Measurements from ENCODE around the gene HBA2. TPM values are rescaled to one million over a fixed set of nuclear protein-coding genes. Genes with fewer than 3 reads are reported as not detected.
"Not testable (repeated sequence)": the region's sequence is repeated elsewhere in the genome, so short reads cannot be mapped to it uniquely, and the experiment has no call there.

The HBA2 gene
- total RNA-seq, 1 experiment from 2014 or later, result not detected

- H2BK120ac ChIP-seq (ENCODE audit: low read depth, low read length, poor library complexity, severe bottlenecking); H4K91ac ChIP-seq (ENCODE audit: insufficient read length, low read depth, low read length); H3K4me1 Mint-ChIP-seq; H2BK5ac ChIP-seq (ENCODE audit: insufficient read length, low read length); H3T11ph ChIP-seq (ENCODE audit: low read length); H4K8ac ChIP-seq (replicated peaks; ENCODE audit: insufficient read length, low read depth, low read length); H3K23me2 ChIP-seq (ENCODE audit: insufficient read length, low read depth, low read length, poor library complexity, severe bottlenecking); H2AFZ ChIP-seq (ENCODE audit: low read length); H3K79me1 ChIP-seq (ENCODE audit: insufficient read depth, low read depth, low read length, poor library complexity, severe bottlenecking); H4K20me1 ChIP-seq (ENCODE audit: control insufficient read depth, insufficient read depth, insufficient read length); H3K56ac ChIP-seq (ENCODE audit: insufficient read length, low read depth, low read length); H3K4ac ChIP-seq (ENCODE audit: low read depth, low read length); H3K27ac ChIP-seq (ENCODE audit: insufficient read length, low read depth, low read length); H2AK5ac ChIP-seq (ENCODE audit: insufficient read length, low read length); H3K9ac ChIP-seq (ENCODE audit: extremely low read depth, insufficient read length, low read length); DNase-seq; H2BK15ac ChIP-seq (ENCODE audit: low read depth, low read length); H3K4me3 Mint-ChIP-seq; H3K79me2 ChIP-seq (ENCODE audit: insufficient read depth, low read length); H3K4me2 ChIP-seq (ENCODE audit: insufficient read depth, insufficient read length, low read length); H4K5ac ChIP-seq (ENCODE audit: insufficient read length, low read depth, low read length); H2BK12ac ChIP-seq (ENCODE audit: insufficient read length, low read depth, low read length); H3K27ac Mint-ChIP-seq; H3K23ac ChIP-seq (ENCODE audit: insufficient read length, low read depth, low read length); H2BK20ac ChIP-seq (ENCODE audit: low read depth, low read length, poor library complexity, severe bottlenecking); H3K14ac ChIP-seq (ENCODE audit: insufficient read depth, low read length); H3K27me3 ChIP-seq (ENCODE audit: insufficient read depth, low read length); H3K9me3 ChIP-seq (ENCODE audit: control insufficient read depth, low read depth, low read length); H3K9me3 Mint-ChIP-seq; H3K4me1 ChIP-seq (ENCODE audit: insufficient read depth, low read length); H3K18ac ChIP-seq (ENCODE audit: insufficient read length, low read depth, low read length); H3K27me3 Mint-ChIP-seq (ENCODE audit: low read depth): not testable (repeated sequence)
- no CpG with 5 or more reads among the region's 4 CpGs for WGBS (ENCODE audit: extremely low coverage, insufficient read length, low lambda C conversion rate)
- peaks cover 52 to 97% (median 82%) of the 10 kb centered on the region in 3 experiments; a peak in 6 of 7 replicates for H3K36me3 Mint-ChIP-seq (ENCODE audit: insufficient read depth in 1 of 3, low read depth in 3 of 3)
These were observed 36.7 kb downstream of the HBA2 start for GRCh38 chr16:209359-209758.

- H4K91ac ChIP-seq (ENCODE audit: insufficient read length, low read depth, low read length); H3K4me1 Mint-ChIP-seq; H3K27me3 ChIP-seq (ENCODE audit: insufficient read depth, low read length); H3K4me1 ChIP-seq (ENCODE audit: insufficient read depth, low read length); H3K4ac ChIP-seq (ENCODE audit: low read depth, low read length); H4K8ac ChIP-seq (replicated peaks; ENCODE audit: insufficient read length, low read depth, low read length); H2BK120ac ChIP-seq (ENCODE audit: low read depth, low read length, poor library complexity, severe bottlenecking); H3K9me3 Mint-ChIP-seq; H4K5ac ChIP-seq (ENCODE audit: insufficient read length, low read depth, low read length); H4K20me1 ChIP-seq (ENCODE audit: control insufficient read depth, insufficient read depth, insufficient read length); H3K27ac ChIP-seq (ENCODE audit: insufficient read length, low read depth, low read length); H3K9ac ChIP-seq (ENCODE audit: extremely low read depth, insufficient read length, low read length); H2BK12ac ChIP-seq (ENCODE audit: insufficient read length, low read depth, low read length); H2BK20ac ChIP-seq (ENCODE audit: low read depth, low read length, poor library complexity, severe bottlenecking); H3K14ac ChIP-seq (ENCODE audit: insufficient read depth, low read length); H3K4me3 Mint-ChIP-seq; H3T11ph ChIP-seq (ENCODE audit: low read length); H3K27me3 Mint-ChIP-seq (ENCODE audit: low read depth); H3K79me2 ChIP-seq (ENCODE audit: insufficient read depth, low read length); H3K79me1 ChIP-seq (ENCODE audit: insufficient read depth, low read depth, low read length, poor library complexity, severe bottlenecking); H2AK5ac ChIP-seq (ENCODE audit: insufficient read length, low read length); DNase-seq; H3K9me3 ChIP-seq (ENCODE audit: control insufficient read depth, low read depth, low read length); H3K4me2 ChIP-seq (ENCODE audit: insufficient read depth, insufficient read length, low read length); H3K23me2 ChIP-seq (ENCODE audit: insufficient read length, low read depth, low read length, poor library complexity, severe bottlenecking); H2BK15ac ChIP-seq (ENCODE audit: low read depth, low read length); H2AFZ ChIP-seq (ENCODE audit: low read length); H3K18ac ChIP-seq (ENCODE audit: insufficient read length, low read depth, low read length); H3K23ac ChIP-seq (ENCODE audit: insufficient read length, low read depth, low read length); H3K56ac ChIP-seq (ENCODE audit: insufficient read length, low read depth, low read length); H2BK5ac ChIP-seq (ENCODE audit: insufficient read length, low read length): not testable (repeated sequence)
- H3K36me3 Mint-ChIP-seq (ENCODE audit: insufficient read depth in 1 of 3, low read depth in 3 of 3), result peaks cover 46 to 97% (median 81%) of the 10 kb centered on the region in 3 experiments; a peak in 6 of 7 replicates
- WGBS (ENCODE audit: extremely low coverage, insufficient read length, low lambda C conversion rate), result no CpG with 5 or more reads among the region's 14 CpGs
- H3K27ac Mint-ChIP-seq, result peak overlapping the region in 1 of 3 experiments; percentile 18; a peak in 2 of 7 replicates
These were observed 39.0 kb downstream of the HBA2 start for GRCh38 chr16:211631-212180.
